ENCODE data around the gene ZNF486. TPM values are rescaled to one million over a fixed set of nuclear protein-coding genes. Genes with fewer than 3 reads are reported as not detected.

The ZNF486 gene
- total and polyA plus RNA-seq, 2 experiments from 2014 or later: 1.8 to 14.7 TPM

DNA sequence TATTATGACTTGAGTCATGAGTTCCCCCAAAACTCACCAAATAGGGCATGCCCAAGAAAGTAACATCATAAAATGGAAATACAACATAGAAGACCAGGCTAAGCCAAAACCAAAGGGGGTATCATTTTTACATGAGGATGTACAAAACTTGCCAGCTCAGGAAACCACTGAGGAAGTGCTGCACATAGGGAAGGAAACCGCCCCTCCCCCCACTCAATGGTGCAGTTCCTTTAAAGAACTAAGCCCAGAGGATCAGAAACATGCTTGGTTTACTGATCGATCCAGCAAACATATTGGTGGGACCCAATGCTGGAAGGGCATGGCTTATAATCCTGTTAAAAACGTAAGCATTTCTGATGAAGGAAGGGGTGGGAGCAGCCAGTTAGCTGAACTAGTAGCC, 4.2 kb upstream of the ZNF486 start:
- Histone ChIP-seq H3K27me3 (no peaks in the 10 kb centered on the region), H3K4me2 (no peak overlapping the region), H4K20me1 (ENCODE audit: insufficient read depth, poor library complexity, severe bottlenecking) (no peaks in the 10 kb centered on the region), H3K9me2 (replicated peaks; ENCODE audit: insufficient read depth) (no peaks in the 10 kb centered on the region), H3K27ac (no peak overlapping the region), H3K36me3 (replicated peaks; ENCODE audit: insufficient read depth, low read depth) (no peaks in the 10 kb centered on the region), H3K79me2 (peaks cover under 1% of the 10 kb centered on the region), H2AFZ (no peak overlapping the region), H3K4me1 (ENCODE audit: insufficient read depth) (no peaks in the 10 kb centered on the region), H3K4me3 (no peak overlapping the region), H3K9me3 (ENCODE audit: low read depth) (no peaks in the 10 kb centered on the region)
- WGBS (ENCODE audit: low lambda C conversion rate, missing lambda C conversion rate): 89% methylated on average over 3 of the region's 3 CpGs
- no peak for DNase-seq (ENCODE audit: low spot score)
- TF ChIP-seq EZH2 (IDR thresholded peaks at IDR 0.05; ENCODE audit: borderline replicate concordance) (no peak), EZH2phosphoT487 (IDR thresholded peaks at IDR 0.05; ENCODE audit: low read depth, severe bottlenecking, unreplicated experiment) (no peak)
- TF ChIP-seq, protein P1, sequence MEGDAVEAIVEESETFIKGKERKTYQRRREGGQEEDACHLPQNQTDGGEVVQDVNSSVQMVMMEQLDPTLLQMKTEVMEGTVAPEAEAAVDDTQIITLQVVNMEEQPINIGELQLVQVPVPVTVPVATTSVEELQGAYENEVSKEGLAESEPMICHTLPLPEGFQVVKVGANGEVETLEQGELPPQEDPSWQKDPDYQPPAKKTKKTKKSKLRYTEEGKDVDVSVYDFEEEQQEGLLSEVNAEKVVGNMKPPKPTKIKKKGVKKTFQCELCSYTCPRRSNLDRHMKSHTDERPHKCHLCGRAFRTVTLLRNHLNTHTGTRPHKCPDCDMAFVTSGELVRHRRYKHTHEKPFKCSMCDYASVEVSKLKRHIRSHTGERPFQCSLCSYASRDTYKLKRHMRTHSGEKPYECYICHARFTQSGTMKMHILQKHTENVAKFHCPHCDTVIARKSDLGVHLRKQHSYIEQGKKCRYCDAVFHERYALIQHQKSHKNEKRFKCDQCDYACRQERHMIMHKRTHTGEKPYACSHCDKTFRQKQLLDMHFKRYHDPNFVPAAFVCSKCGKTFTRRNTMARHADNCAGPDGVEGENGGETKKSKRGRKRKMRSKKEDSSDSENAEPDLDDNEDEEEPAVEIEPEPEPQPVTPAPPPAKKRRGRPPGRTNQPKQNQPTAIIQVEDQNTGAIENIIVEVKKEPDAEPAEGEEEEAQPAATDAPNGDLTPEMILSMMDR (IDR thresholded peaks at IDR 0.05; ENCODE audit: poor library complexity): no peak

DNA sequence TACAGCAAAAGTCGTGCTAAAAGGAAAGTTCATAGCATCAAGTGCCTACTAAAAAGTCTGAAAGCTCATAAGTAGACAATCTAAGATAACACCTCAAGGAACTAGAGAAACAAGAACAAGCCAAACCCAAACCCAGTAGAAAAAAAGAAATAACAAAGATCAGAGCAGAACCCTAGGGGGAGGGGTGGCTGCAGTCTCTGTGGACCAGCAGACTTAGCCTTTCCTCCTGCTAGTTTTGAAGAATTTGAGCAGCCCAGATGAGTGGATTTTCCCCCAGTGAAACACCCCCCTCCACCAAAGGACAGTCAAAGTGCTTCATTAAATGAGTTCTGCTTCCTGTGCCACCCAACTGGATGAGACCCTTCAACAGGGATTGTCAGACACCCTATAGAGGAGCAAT, 2.6 kb upstream of the ZNF486 start:
- peaks cover 17% of the 10 kb centered on the region for H3K79me2 ChIP-seq
- H3K36me3 ChIP-seq (replicated peaks; ENCODE audit: insufficient read depth, low read depth): no peaks in the 10 kb centered on the region
- peaks cover 8% of the 10 kb centered on the region for H3K4me1 ChIP-seq (ENCODE audit: insufficient read depth)
- 90% methylated on average over 1 of the region's 1 CpG for WGBS (ENCODE audit: low lambda C conversion rate, missing lambda C conversion rate)
- H3K4me2 ChIP-seq: no peak overlapping the region
- no peaks in the 10 kb centered on the region for H3K27me3 ChIP-seq
- no peak overlapping the region for H3K4me3 ChIP-seq
- TF ChIP-seq EZH2 (IDR thresholded peaks at IDR 0.05; ENCODE audit: borderline replicate concordance) (no peak), EZH2phosphoT487 (IDR thresholded peaks at IDR 0.05; ENCODE audit: low read depth, severe bottlenecking, unreplicated experiment) (no peak)
- TF ChIP-seq, protein P1 (IDR thresholded peaks at IDR 0.05; ENCODE audit: poor library complexity): no peak
- H4K20me1 ChIP-seq (ENCODE audit: insufficient read depth, poor library complexity, severe bottlenecking): no peaks in the 10 kb centered on the region
- no peak overlapping the region for H2AFZ ChIP-seq
- no peaks in the 10 kb centered on the region for H3K9me3 ChIP-seq (ENCODE audit: low read depth)
- no peak overlapping the region for H3K27ac ChIP-seq
- no peaks in the 10 kb centered on the region for H3K9me2 ChIP-seq (replicated peaks; ENCODE audit: insufficient read depth)
- no peak for DNase-seq (ENCODE audit: low spot score)

DNA sequence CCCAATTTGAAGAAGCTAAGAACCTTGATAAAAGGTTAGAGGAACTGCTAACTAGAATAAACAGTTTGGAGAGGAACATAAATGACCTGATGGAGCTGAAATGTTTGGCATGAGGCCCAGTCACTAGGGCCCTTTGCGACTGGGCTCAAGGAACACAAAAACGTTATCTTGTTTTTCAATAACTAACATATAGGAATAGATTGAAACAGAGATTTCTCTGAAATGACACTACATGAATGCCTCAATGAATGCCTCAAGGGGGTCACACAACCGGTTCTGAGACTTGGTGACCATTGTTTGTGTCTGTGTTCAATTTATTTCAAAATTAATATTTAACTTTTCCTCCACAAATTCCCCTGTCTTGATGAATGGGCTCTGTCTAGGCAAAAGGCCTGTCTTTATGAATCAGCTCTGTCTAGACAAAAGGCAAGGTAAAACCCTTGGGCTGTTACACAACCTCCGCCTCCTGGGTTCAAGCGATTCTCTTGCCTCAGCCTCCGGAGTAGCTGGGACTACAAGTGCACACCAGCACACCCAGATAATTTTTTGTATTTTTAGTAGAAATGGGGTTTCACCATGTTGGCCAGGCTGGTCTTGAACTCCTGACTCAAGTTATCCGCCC, 932 bp upstream of the ZNF486 start:
- no peaks in the 10 kb centered on the region for H3K36me3 ChIP-seq (replicated peaks; ENCODE audit: insufficient read depth, low read depth)
- peak overlapping the region; percentile 11 for H2AFZ ChIP-seq
- no peak overlapping the region for H3K4me2 ChIP-seq
- peaks cover 32% of the 10 kb centered on the region for H3K79me2 ChIP-seq
- 76% methylated on average over 7 of the region's 7 CpGs for WGBS (ENCODE audit: low lambda C conversion rate, missing lambda C conversion rate)
- no peaks in the 10 kb centered on the region for H4K20me1 ChIP-seq (ENCODE audit: insufficient read depth, poor library complexity, severe bottlenecking)
- no peak for DNase-seq (ENCODE audit: low spot score)
- H3K4me3 ChIP-seq: no peak overlapping the region
- no peak for TF ChIP-seq EZH2 (IDR thresholded peaks at IDR 0.05; ENCODE audit: borderline replicate concordance)
- TF ChIP-seq EZH2phosphoT487 (IDR thresholded peaks at IDR 0.05; ENCODE audit: low read depth, severe bottlenecking, unreplicated experiment): no peak
- TF ChIP-seq, protein P1 (IDR thresholded peaks at IDR 0.05; ENCODE audit: poor library complexity): no peak
- peak overlapping the region; percentile 45 for H3K27ac ChIP-seq
- H3K4me1 ChIP-seq (ENCODE audit: insufficient read depth): peaks cover 8% of the 10 kb centered on the region
- no peaks in the 10 kb centered on the region for H3K27me3 ChIP-seq
- H3K9me2 ChIP-seq (replicated peaks; ENCODE audit: insufficient read depth): no peaks in the 10 kb centered on the region
- no peaks in the 10 kb centered on the region for H3K9me3 ChIP-seq (ENCODE audit: low read depth)
